ENCODE data around the gene IFI27L2.

DNA sequence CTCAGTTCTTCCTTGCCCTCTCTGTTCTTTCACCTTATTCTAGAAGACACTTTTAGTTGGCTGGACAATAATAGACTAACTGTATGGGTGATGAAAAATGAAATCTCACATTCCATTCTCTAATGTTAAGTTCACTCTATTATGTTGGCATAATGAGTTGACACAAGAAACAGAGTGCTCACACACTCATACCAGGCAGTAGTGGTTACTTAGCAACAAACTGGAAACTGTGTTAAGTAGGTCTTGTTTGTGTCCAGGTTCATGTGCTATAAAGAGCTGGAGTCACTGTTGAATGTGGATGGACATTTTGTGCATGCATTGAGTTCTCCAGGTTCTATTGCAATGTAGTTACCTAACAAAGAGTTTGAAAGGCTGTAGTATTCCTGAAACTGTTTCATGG lies 27.8 kb upstream of the IFI27L2 start:
- TF ChIP-seq, protein P1, sequence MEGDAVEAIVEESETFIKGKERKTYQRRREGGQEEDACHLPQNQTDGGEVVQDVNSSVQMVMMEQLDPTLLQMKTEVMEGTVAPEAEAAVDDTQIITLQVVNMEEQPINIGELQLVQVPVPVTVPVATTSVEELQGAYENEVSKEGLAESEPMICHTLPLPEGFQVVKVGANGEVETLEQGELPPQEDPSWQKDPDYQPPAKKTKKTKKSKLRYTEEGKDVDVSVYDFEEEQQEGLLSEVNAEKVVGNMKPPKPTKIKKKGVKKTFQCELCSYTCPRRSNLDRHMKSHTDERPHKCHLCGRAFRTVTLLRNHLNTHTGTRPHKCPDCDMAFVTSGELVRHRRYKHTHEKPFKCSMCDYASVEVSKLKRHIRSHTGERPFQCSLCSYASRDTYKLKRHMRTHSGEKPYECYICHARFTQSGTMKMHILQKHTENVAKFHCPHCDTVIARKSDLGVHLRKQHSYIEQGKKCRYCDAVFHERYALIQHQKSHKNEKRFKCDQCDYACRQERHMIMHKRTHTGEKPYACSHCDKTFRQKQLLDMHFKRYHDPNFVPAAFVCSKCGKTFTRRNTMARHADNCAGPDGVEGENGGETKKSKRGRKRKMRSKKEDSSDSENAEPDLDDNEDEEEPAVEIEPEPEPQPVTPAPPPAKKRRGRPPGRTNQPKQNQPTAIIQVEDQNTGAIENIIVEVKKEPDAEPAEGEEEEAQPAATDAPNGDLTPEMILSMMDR (IDR thresholded peaks at IDR 0.05) = no peak
- TF ChIP-seq POLR2A (IDR thresholded peaks at IDR 0.05) = no peak
- TF ChIP-seq EP300 (IDR thresholded peaks at IDR 0.05) = no peak
- no peak for TF ChIP-seq POLR2AphosphoS5 (IDR thresholded peaks at IDR 0.05)

All from stomach (tissue), 4 donors.